Right lobe of liver (tissue), 4 donors: ENCODE data around the gene KHNYN.

ENCODE experiments used
- POLR2A ChIP-seq: fragments of 450-650 bp; IDR thresholded peaks from one replicate; pipeline ENCODE4 v1.6.1; 2017; ENCODE audit warnings: antibody characterized with exemption, mild to moderate bottlenecking
- TF ChIP-seq, protein P1 (sequence below), 4 donors: fragments of 200-600 bp in 3 of 4; fragments of 450-650 bp in 1 of 4; IDR thresholded peaks; one replicate each; pipeline versions ENCODE4 v1.5.1 to v1.8.0; 2016 to 2022; ENCODE audit warnings: antibody characterized with exemption in 4 of 4, mild to moderate bottlenecking in 2 of 4
- donor health status: DM: no; HTN: no; CAD: no.
- donor health status: DM: no; HTN: no; CAD: no.
- donor health status: DM: no; HTN: yes; CAD: no.

DNA sequence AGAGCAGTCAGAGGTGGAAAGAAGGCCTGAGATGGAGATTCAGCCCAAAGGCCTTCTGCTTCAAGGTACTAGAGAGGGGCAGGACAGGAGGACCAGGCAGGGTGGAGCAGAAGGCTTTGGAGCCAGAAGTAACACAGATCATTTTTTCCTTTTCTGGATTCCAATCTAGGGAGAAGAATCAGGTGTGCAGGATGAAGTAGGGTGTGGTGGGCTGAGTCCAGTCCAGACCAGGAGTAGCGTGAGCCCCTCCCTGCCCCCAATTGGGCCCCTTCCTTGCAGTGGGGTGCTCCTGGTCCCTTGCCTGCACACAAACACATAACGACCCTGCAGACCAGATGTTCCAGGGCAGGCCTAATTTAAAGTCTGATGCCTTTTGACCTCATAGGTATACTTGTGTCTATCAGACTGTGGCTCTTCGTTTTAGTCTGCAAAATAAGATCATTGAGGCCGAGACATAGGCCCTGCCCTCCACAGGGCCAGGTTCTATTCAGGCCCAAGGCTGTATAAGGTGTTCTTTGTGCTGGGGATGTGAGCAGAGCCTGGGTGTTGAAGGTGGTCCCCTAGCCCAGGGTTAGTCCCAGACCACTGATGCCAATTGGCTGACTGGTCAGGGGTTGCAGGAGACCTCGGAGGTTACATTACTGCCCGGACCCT lies 32.0 kb upstream of the KHNYN start:
- no peak for TF ChIP-seq POLR2A
- TF ChIP-seq, protein P1, sequence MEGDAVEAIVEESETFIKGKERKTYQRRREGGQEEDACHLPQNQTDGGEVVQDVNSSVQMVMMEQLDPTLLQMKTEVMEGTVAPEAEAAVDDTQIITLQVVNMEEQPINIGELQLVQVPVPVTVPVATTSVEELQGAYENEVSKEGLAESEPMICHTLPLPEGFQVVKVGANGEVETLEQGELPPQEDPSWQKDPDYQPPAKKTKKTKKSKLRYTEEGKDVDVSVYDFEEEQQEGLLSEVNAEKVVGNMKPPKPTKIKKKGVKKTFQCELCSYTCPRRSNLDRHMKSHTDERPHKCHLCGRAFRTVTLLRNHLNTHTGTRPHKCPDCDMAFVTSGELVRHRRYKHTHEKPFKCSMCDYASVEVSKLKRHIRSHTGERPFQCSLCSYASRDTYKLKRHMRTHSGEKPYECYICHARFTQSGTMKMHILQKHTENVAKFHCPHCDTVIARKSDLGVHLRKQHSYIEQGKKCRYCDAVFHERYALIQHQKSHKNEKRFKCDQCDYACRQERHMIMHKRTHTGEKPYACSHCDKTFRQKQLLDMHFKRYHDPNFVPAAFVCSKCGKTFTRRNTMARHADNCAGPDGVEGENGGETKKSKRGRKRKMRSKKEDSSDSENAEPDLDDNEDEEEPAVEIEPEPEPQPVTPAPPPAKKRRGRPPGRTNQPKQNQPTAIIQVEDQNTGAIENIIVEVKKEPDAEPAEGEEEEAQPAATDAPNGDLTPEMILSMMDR (IDR thresholded peaks at IDR 0.05), result no peak
